Endometrial microvascular endothelial cells (primary cell): ENCODE data around the gene IGF2BP2. TPM values are rescaled to one million over a fixed set of nuclear protein-coding genes. Genes with fewer than 3 reads are reported as not detected.
"Not testable (repeated sequence)": the region's sequence is repeated elsewhere in the genome, so short reads cannot be mapped to it uniquely, and the experiment has no call there.

Source experiments
- in situ Hi-C: cut with HindIII; loops from 2 replicates; pipeline ENCODE4 v1.10.0; 2017; ENCODE audit warnings: low sequenced_read_pairs, low pct_unique_long_range_greater_than_20kb; ENCODE audit errors: inconsistent ontology term
- total RNA-seq: library from RNA; depleted of rRNA; stranded (reverse); fragments of >200 nt; gene quantifications from one replicate; pipeline ENCODE4 v1.2.3, GENCODE V29; 2015; ENCODE audit errors: inconsistent ontology term

Gene IGF2BP2
- total RNA-seq, 1 donor from 2014 or later: 39.9 TPM

GRCh38 chr3:185781759-185782158, 43.1 kb downstream of the IGF2BP2 start:
- in situ Hi-C loops: no loop called here

- in situ Hi-C loops: no loop called here
Measured at GRCh38 chr3:185779461-185779860, 45.4 kb downstream of the IGF2BP2 start.

DNA sequence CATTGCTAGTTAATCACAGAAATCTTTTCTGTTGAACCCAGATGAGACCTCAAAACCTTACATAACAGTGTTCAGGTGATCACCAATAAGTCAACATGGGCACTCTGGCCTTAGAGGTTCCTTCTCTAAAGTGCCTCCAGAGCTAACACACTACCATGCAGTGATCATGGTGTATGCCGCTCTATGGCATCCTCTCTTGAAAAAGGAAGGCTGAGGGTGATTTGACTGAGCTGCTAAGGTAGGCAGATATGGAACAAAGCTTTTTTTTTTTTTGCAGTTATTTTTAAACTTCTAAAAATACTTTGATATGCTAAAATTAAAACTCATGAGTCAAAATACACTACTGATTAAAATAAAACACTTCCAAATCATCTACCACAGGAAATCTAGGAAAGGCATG, 46.0 kb downstream of the IGF2BP2 start:
- in situ Hi-C loops: no loop called here

GRCh38 chr3:185778094-185778493, 46.7 kb downstream of the IGF2BP2 start:
- in situ Hi-C loops: no loop called here

DNA sequence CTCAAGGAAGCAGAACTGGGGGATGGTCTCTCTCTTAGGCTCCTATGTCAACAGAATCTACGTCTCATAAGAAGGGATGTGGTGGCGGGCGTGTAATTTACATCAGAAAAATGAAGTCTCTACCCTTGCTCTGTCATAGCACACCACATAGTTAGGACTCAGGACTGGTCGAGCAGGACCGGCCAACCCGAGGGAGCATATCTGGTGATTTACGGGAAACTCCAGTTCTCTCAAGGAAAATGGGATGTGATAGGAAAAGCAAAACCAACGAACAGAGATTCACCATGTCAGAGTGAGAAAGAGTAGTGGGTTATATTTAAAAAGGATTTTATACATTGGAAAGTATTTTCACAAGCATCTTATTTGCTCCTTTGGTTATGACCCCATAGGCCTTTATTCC, 54.7 kb downstream of the IGF2BP2 start:
- in situ Hi-C loops: no loop called here

- in situ Hi-C loops: not testable (repeated sequence)
Measured at GRCh38 chr3:185768578-185768982, 56.3 kb downstream of the IGF2BP2 start.

DNA sequence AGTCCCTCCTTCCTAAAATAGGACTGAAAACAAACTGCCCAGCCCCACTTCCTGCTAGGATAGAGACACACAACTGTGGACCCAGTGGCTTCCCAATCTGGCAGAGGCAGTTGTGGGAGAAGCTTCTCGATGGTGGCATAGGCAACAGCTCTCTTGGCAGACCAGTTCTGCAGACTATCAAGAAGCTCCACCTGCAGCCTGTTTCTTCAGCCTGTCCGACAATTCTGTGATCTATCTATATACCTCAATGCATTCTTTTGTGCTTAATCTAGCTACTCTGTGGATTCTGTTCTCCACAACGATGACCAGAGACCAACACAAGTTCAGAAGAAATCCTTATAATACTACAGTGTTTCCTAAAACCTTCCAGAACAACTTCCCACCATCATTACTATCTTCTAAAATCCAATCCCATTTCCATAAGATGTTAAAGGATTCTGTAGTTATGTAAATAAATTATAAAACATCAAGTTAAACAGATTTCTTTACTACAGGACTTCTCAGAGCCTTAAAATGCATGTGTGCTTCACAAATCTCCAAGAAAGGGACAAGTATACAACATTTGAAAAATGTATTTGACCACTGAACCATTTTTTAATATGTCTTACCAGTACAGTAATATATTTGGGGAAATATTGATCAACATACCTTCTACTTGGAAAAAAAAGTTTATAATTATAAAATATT, 57.7 kb downstream of the IGF2BP2 start:
- in situ Hi-C loops: no loop called here

DNA sequence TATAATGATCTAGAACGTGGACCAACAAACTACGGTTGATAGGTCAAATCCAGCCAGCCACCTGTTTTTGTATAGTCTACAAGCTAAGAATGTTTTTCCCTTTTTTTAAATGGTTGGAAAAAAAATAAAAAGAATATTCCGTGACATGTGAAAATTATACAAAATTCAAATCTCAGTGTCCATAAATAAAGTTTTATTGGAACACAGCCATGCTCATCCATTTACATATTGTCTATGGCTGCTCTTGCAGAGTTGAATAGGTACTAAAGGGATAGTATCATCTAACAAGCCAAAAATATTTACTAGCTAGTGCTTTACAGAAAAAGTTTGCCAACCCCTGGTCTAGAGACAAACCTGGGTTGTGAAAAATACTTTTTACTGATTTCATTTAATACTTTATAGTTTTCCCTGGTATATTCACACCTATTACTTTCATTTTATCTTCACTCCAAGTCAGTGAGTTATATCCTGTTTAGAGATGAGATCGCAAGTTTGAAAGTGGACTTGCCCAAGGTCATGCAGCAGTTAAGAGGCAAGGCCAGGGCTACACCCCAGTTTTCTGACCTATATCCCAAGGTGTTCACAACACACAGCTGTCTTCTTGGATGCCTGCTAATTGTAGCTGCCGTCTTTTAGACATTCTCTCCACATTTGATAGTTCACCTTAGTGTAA, 58.4 kb downstream of the IGF2BP2 start:
- in situ Hi-C loops: no loop called here

GRCh38 chr3:185764980-185765370, 59.9 kb downstream of the IGF2BP2 start:
- in situ Hi-C loops: no loop called here

DNA sequence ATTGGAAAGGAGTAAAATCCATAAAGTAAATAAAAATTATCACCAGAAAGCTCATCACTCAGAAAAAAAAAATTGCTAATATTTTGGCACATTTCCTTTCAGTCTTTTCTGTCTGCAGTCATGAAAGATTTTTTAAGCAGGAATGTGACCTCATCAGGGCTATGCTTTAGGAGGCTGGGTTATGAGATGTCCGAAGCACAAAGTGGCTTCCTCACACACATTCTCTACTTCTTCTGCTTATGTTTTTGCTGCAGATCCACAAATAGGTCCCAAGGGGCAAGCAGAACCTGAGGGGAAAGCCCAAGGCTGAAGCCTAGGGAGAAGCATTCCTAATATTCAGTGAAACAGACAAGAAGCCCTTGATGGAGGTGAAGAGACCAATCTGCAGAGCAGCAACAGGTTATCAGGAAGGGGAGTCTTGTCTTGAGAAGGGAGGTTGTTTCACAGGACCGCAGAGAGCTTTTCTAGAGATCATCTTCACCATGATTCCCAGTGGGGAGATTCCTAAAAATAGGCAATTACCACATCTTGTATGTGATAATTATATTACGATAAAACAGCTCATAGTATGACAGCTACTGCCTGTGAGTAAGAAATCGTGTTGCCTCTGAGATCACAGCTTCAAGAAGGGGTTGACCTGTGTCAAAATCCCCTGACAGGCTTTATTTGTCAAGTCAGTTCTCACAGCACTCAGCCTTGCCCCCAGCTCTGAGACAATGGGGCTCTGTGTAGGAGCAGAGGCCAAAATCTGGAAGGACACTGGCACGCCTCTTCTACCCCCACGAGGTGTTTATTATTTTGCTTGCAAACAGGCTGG, 60.5 kb downstream of the IGF2BP2 start:
- in situ Hi-C loops: no loop called here

DNA sequence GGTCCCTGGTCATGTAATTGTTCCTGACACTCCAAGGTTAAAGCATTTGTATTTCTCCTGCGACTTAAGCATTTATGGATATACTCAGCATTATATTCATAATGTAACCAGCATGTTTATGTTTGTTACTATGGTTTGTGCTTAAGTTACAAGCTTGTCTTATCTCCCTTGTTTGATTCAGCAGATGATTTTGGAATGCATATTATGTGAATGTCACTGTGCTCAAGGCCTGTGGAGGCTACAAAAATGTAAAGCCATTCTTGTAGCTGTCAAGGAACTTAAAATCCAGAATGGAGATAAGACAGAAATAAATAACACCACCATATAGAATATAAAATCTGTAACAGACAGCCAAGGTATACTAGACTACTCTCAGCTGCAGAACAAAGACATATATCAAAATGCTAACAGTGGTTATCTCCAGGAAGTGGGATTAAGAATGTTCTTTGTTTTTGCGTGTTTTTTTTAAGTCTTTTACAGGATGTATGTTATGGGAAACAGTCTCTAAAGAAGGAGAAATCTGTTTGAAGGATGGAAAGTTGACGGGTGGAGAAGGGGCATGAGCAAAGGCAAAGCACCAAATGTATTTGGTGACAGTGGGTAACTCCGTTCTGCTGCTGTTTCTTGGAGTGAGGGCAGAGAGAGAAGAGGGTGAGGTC, 61.4 kb downstream of the IGF2BP2 start:
- in situ Hi-C loops: no loop called here

DNA sequence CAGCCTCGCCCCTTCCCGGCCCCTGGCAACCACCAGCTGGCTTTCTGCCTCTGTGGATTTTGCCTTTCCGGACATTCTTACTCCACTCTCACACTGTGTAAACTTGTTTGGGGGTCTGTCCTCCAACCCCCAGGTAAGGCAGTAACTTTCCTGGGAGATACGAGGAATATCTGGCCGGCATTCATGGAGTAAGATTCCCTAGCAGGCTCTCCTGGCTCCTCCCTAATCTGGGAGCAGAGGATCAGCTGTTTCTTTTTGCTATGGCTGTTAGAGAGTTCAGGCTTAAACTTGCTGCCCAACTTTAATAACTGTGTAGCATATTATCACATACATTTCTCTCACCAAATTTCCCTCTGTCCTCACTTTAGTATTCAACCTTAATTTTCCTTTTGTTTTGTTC, 64.3 kb downstream of the IGF2BP2 start:
- in situ Hi-C loops: no loop called here

GRCh38 chr3:185760088-185760487, 64.8 kb downstream of the IGF2BP2 start:
- in situ Hi-C loops: no loop called here

- in situ Hi-C loops: no loop called here
Measured at GRCh38 chr3:185759512-185759911, 65.3 kb downstream of the IGF2BP2 start.

- in situ Hi-C loops: no loop called here
Measured at GRCh38 chr3:185758912-185759311, 65.9 kb downstream of the IGF2BP2 start.

DNA sequence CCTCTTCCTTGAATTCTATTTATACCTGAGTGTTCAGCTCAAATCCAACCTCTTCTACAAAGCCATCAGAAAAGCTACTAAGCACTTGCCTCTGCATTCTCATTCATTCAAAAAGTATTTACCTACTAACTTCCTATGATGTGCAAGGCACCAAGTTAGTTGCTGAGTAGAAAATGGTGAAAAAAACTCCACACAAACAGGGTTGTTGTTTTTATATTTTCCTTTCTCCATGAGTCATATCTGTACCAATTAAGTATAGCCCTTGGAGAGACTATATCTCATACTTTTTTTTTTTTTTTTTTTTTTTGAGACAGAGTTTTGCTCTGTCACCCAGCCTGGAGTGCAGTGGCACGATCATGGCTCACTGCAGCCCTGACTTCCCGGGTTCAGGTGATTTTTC, 67.7 kb downstream of the IGF2BP2 start:
- in situ Hi-C loops: no loop called here

DNA sequence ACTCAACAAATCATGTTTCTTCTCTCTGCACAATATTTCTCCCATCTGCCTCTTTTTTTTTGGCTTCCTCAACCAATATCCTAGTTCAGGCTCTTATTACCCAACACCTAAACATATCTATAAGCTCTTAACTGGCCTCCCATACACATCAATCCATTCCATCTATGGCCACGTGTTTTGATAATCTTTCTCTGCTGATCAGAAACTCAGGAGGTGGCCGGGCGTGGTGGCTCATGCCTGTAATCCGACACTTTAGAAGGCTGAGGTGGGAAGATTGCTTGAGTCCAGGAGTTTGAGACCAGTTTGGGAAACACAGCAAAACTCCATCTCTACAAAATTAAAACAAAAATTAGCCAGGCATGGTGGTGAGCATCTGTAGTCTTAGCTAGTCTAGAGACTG, 68.4 kb downstream of the IGF2BP2 start:
- in situ Hi-C loops: no loop called here

DNA sequence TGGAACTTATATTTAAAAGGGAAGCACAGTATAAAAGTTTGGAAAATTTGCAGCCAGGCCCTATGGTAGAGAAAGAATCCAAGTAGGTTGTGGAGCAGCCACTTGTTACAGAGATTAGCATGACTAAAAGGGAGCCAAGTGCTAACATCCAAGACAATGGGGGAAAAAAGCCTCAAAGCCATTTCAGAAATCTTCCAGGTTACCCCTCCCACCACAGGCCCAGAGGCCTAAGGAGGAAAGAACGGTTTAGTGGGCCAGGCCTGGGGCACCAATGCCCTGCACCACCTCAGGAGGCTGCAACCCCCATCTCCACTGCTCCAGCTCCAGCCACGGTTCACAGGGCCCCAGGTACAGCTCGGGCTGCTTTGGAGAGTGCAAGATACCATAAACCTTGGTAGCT, 69.9 kb downstream of the IGF2BP2 start:
- in situ Hi-C loops: no loop called here

- in situ Hi-C loops: no loop called here
Measured at GRCh38 chr3:185753354-185753753, 71.5 kb downstream of the IGF2BP2 start.
